HepG2 (cell line): Measurements from ENCODE around the gene NINJ2. TPM values are rescaled to one million over a fixed set of nuclear protein-coding genes. Genes with fewer than 3 reads are reported as not detected.

ENCODE experiments used
- HMGA1 ChIP-seq: sonication (generic); formaldehyde crosslinking; conservative IDR thresholded peaks from 2 replicates; pipeline ENCODE4 v1.4.0; 2020; ENCODE audit warnings: missing genetic modification reagents
- ISX ChIP-seq: sonication (generic); formaldehyde crosslinking; conservative IDR thresholded peaks from 2 replicates; pipeline ENCODE4 v1.5.0; 2020; ENCODE audit warnings: missing genetic modification reagents
- JUND ChIP-seq: sonication (generic); formaldehyde crosslinking; IDR thresholded peaks from 2 replicates; pipeline ENCODE4 v1.8.0; 2022; ENCODE audit warnings: mild to moderate bottlenecking, missing genetic modification reagents
- KAT8 ChIP-seq: IDR thresholded peaks from 2 replicates; pipeline ENCODE4 v1.6.1; 2016; ENCODE audit warnings: missing genetic modification reagents, missing compliant biosample characterization
- SNAPC2 ChIP-seq: sonication (generic); formaldehyde crosslinking; IDR thresholded peaks from 2 replicates; pipeline ENCODE4 v1.8.1; 2022; ENCODE audit warnings: mild to moderate bottlenecking, missing genetic modification reagents
- SP5 ChIP-seq: IDR thresholded peaks from 2 replicates; pipeline ENCODE4 v1.6.1; 2016; ENCODE audit warnings: low read depth, borderline replicate concordance
- SRSF9 ChIP-seq: fragments of 200-400 bp; formaldehyde crosslinking; IDR thresholded peaks from 2 replicates; pipeline ENCODE4 v1.6.1; 2018; ENCODE audit warnings: borderline replicate concordance, mild to moderate bottlenecking, low read depth, low read length; ENCODE audit not compliant: insufficient read depth, poor library complexity, severe bottlenecking
- TBX3 ChIP-seq: fragments of 450-650 bp; IDR thresholded peaks from 2 replicates; pipeline ENCODE4 v1.6.1; 2017; ENCODE audit warnings: antibody characterized with exemption, mild to moderate bottlenecking, inconsistent platforms, borderline replicate concordance
- ZBTB7B ChIP-seq: sonication (generic); formaldehyde crosslinking; IDR thresholded peaks from 2 replicates; pipeline ENCODE4 v1.4.0; 2020; ENCODE audit warnings: missing genetic modification reagents
- ZNF142 ChIP-seq: sonication (generic); formaldehyde crosslinking; IDR thresholded peaks from 2 replicates; pipeline ENCODE4 v1.4.0; 2020; ENCODE audit warnings: missing genetic modification reagents
- ZNF354B ChIP-seq: sonication (generic); formaldehyde crosslinking; IDR thresholded peaks from 2 replicates; pipeline ENCODE4 v1.8.0; 2022; ENCODE audit warnings: mild to moderate bottlenecking, missing genetic modification reagents
- ZNF468 ChIP-seq: sonication (generic); formaldehyde crosslinking; IDR thresholded peaks from 2 replicates; pipeline ENCODE4 v1.8.0; 2022; ENCODE audit warnings: mild to moderate bottlenecking, moderate library complexity, missing genetic modification reagents
- ZNF670 ChIP-seq: sonication (generic); formaldehyde crosslinking; IDR thresholded peaks from 2 replicates; pipeline ENCODE4 v1.8.0; 2022; ENCODE audit warnings: mild to moderate bottlenecking, missing genetic modification reagents, borderline replicate concordance
- ZNF761 ChIP-seq: sonication (generic); formaldehyde crosslinking; conservative IDR thresholded peaks from 2 replicates; pipeline ENCODE4 v1.4.0; 2020; ENCODE audit warnings: mild to moderate bottlenecking, missing genetic modification reagents
- ZNF780A ChIP-seq: sonication (generic); formaldehyde crosslinking; IDR thresholded peaks from 2 replicates; pipeline ENCODE4 v1.8.0; 2022; ENCODE audit warnings: mild to moderate bottlenecking, missing genetic modification reagents, moderate library complexity
- polyA plus RNA-seq, 8 experiments: library from polyadenylated mRNA; depleted of rRNA in 3 of 8; stranded (reverse) in 7 of 8; unstranded in 1 of 8; fragments of >200 nt; fragmentation: Illumina TruSeq in 4 of 8; extraction: Trizol in 4 of 8; gene quantifications; 2 replicates each; pipeline versions ENCODE4 v1.2.1 to v1.2.3, GENCODE V29; 2011 to 2016; ENCODE audit warnings: low read depth in 4 of 8, missing spikeins in 1 of 8, mixed read lengths in 1 of 8; ENCODE audit not compliant: insufficient read depth in 1 of 8
- total RNA-seq, 5 experiments: library from RNA; depleted of rRNA; stranded (reverse); fragments of >200 nt; fragmentation: Illumina TruSeq; extraction: Trizol; gene quantifications; 2 replicates each; pipeline ENCODE4 v1.2.3, GENCODE V29; 2016; ENCODE audit warnings: low read depth in 1 of 5
- TF ChIP-seq, protein P1 (sequence below): IDR thresholded peaks from 2 replicates; pipeline ENCODE4 v1.6.1; 2018; ENCODE audit warnings: missing genetic modification reagents, mild to moderate bottlenecking, missing compliant biosample characterization
- TF ChIP-seq, protein P2 (sequence below): sonication (generic); formaldehyde crosslinking; IDR thresholded peaks from 2 replicates; pipeline ENCODE4 v1.9.0; 2022; ENCODE audit warnings: low read depth, missing genetic modification reagents
- TF ChIP-seq, protein P3 (sequence below): sonication (generic); formaldehyde crosslinking; IDR thresholded peaks from 2 replicates; pipeline ENCODE4 v1.8.0; 2022; ENCODE audit warnings: missing genetic modification reagents, mild to moderate bottlenecking, moderate library complexity, borderline replicate concordance

NINJ2 gene
- total and polyA plus RNA-seq, 2 of the 13 experiments (the other 11 are each of a cell fraction or from before 2014, with no cell fraction given), result 0.62 to 3.8 TPM

DNA sequence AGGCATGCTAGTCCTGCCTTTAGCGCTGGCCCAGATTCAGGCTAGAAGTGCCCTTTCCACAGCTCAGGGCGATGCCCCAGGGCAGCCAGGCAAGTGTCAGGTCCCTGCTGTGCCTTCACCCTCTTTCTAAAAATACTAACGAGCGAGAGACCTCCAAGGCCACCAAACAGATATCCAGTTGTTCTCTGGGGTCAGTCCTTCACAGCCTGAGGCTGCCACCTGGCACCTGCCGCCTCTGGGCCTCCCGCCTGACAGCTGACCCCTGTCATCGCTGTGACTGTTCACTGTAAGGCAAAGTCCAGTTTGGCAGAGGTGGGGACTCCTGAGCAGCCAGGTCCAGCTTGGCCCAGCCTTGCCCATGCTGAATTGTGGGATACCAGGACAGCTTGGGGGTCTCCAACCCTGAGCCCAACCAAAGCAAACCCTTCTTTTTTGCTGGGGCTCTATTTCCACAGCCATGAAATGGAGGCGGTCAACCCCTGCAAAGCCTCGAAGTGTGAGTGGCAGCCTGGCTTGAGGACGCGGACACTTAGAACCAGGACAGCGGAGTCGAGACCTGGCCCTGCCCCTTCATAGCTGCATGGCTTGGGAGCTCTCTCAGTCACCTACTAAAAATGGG lies 79.9 kb downstream of the NINJ2 start (continued):
- TF ChIP-seq ZNF142 (CRISPR knock-in tag) (0 out of 2 replicates have a peak, but pooled peaks have one; percentile 45), ZNF468 (no peak), TBX3 (peak; percentile 76; the same call in 1 of the 2 replicates), HMGA1 (no peak), ISX (no peak), ZNF354B (CRISPR knock-in tag) (no peak), ZNF761 (CRISPR knock-in tag) (no peak), SP5 (no peak), JUND (CRISPR knock-in tag) (peak; percentile 64; the same call in 1 of the 2 replicates), ZNF780A (CRISPR knock-in tag) (no peak), SNAPC2 (CRISPR knock-in tag) (peak; percentile 84; the same call in 1 of the 2 replicates), KAT8 (CRISPR knock-in tag) (peak; percentile 56; the same call in 1 of the 2 replicates), ZNF670 (CRISPR knock-in tag) (no peak), SRSF9 (no peak), ZBTB7B (CRISPR knock-in tag) (peak; percentile 98)
- TF ChIP-seq, protein P1, sequence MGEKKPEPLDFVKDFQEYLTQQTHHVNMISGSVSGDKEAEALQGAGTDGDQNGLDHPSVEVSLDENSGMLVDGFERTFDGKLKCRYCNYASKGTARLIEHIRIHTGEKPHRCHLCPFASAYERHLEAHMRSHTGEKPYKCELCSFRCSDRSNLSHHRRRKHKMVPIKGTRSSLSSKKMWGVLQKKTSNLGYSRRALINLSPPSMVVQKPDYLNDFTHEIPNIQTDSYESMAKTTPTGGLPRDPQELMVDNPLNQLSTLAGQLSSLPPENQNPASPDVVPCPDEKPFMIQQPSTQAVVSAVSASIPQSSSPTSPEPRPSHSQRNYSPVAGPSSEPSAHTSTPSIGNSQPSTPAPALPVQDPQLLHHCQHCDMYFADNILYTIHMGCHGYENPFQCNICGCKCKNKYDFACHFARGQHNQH (CRISPR knock-in tag), result peak; percentile 94
- TF ChIP-seq, protein P2, sequence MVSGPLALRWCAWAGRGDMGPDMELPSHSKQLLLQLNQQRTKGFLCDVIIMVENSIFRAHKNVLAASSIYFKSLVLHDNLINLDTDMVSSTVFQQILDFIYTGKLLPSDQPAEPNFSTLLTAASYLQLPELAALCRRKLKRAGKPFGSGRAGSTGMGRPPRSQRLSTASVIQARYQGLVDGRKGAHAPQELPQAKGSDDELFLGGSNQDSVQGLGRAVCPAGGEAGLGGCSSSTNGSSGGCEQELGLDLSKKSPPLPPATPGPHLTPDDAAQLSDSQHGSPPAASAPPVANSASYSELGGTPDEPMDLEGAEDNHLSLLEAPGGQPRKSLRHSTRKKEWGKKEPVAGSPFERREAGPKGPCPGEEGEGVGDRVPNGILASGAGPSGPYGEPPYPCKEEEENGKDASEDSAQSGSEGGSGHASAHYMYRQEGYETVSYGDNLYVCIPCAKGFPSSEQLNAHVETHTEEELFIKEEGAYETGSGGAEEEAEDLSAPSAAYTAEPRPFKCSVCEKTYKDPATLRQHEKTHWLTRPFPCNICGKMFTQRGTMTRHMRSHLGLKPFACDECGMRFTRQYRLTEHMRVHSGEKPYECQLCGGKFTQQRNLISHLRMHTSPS (CRISPR knock-in tag), result peak; percentile 99
- TF ChIP-seq, protein P3, sequence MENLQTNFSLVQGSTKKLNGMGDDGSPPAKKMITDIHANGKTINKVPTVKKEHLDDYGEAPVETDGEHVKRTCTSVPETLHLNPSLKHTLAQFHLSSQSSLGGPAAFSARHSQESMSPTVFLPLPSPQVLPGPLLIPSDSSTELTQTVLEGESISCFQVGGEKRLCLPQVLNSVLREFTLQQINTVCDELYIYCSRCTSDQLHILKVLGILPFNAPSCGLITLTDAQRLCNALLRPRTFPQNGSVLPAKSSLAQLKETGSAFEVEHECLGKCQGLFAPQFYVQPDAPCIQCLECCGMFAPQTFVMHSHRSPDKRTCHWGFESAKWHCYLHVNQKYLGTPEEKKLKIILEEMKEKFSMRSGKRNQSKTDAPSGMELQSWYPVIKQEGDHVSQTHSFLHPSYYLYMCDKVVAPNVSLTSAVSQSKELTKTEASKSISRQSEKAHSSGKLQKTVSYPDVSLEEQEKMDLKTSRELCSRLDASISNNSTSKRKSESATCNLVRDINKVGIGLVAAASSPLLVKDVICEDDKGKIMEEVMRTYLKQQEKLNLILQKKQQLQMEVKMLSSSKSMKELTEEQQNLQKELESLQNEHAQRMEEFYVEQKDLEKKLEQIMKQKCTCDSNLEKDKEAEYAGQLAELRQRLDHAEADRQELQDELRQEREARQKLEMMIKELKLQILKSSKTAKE (CRISPR knock-in tag), result peak; percentile 67; the same call in 1 of the 2 replicates
